Measurements from ENCODE around the gene PCOLCE2.

The PCOLCE2 gene

GRCh38 chr3:142888481-142889211 lies at the start of gene PCOLCE2:
TSS of gene PCOLCE2 (minus strand) at chr3:142889083. CDS start at chr3:142888896, 187 bp downstream.
- H3K27me3 Mint-ChIP-seq: peaks cover 14% of the 10 kb centered on the region
- H3K4me1 Mint-ChIP-seq: no peaks in the 10 kb centered on the region
- DNase-seq (ENCODE audit: low spot score in 2 of 2) (peak in 1 of 2 donors; percentile 16), ATAC-seq (ENCODE audit: low read depth) (peak; percentile 64)
- peak within 1 kb of the TSS; percentile 65 for H3K4me3 Mint-ChIP-seq
- H3K27ac Mint-ChIP-seq: no peak within 1 kb of the TSS
- H3K36me3 Mint-ChIP-seq: no peaks in the 10 kb centered on the region
- H3K9me3 Mint-ChIP-seq: no peaks in the 10 kb centered on the region

DNA sequence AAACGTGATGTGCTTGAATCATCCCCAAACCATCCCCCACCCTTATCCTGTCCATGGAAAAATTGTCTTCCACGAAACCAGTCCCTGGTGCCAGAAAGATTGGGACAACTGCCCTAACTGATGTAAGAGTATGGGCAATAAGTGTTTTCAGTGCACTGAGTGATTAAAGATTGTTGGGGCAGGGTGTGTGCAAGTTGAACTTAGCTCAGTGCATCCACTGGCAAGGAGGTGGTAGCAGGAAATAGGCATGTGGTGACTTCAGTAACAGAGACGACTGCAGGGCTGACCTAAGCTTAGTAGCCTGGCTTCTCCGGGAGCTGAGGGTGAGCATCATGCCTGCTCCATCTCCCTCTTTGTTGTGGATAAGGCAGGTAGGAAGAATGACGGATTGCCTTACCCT lies 47.1 kb upstream of the PCOLCE2 start:
- no peak overlapping the region for H3K4me3 Mint-ChIP-seq
- H3K36me3 Mint-ChIP-seq: no peaks in the 10 kb centered on the region
- no peak for ATAC-seq (ENCODE audit: low read depth)
- no peaks in the 10 kb centered on the region for H3K9me3 Mint-ChIP-seq
- H3K27ac Mint-ChIP-seq: no peak overlapping the region
- DNase-seq (ENCODE audit: low spot score in 2 of 2): no peak
- H3K4me1 Mint-ChIP-seq: no peaks in the 10 kb centered on the region
- peaks cover 2% of the 10 kb centered on the region for H3K27me3 Mint-ChIP-seq

GRCh38 chr3:142934887-142935269 lies 46.0 kb upstream of the PCOLCE2 start:
- no peaks in the 10 kb centered on the region for H3K9me3 Mint-ChIP-seq
- no peaks in the 10 kb centered on the region for H3K4me1 Mint-ChIP-seq
- H3K4me3 Mint-ChIP-seq: no peak overlapping the region
- peaks cover 2% of the 10 kb centered on the region for H3K27me3 Mint-ChIP-seq
- no peak overlapping the region for H3K27ac Mint-ChIP-seq
- DNase-seq (ENCODE audit: low spot score in 2 of 2): no peak
- H3K36me3 Mint-ChIP-seq: no peaks in the 10 kb centered on the region
- no peak for ATAC-seq (ENCODE audit: low read depth)

GRCh38 chr3:142934128-142934886 lies 45.4 kb upstream of the PCOLCE2 start:
- no peaks in the 10 kb centered on the region for H3K4me1 Mint-ChIP-seq
- DNase-seq (ENCODE audit: low spot score in 2 of 2) (no peak), ATAC-seq (ENCODE audit: low read depth) (no peak)
- H3K4me3 Mint-ChIP-seq: no peak overlapping the region
- peaks cover 2% of the 10 kb centered on the region for H3K27me3 Mint-ChIP-seq
- no peak overlapping the region for H3K27ac Mint-ChIP-seq
- H3K36me3 Mint-ChIP-seq: no peaks in the 10 kb centered on the region
- H3K9me3 Mint-ChIP-seq: no peaks in the 10 kb centered on the region

GRCh38 chr3:142931222-142931621 lies 42.3 kb upstream of the PCOLCE2 start:
- H3K4me3 Mint-ChIP-seq: no peak overlapping the region
- H3K36me3 Mint-ChIP-seq: no peaks in the 10 kb centered on the region
- H3K27ac Mint-ChIP-seq: no peak overlapping the region
- H3K27me3 Mint-ChIP-seq: no peaks in the 10 kb centered on the region
- no peaks in the 10 kb centered on the region for H3K9me3 Mint-ChIP-seq
- ATAC-seq (ENCODE audit: low read depth) (peak; percentile 90), DNase-seq (ENCODE audit: low spot score in 2 of 2) (peak in 1 of 2 donors; percentile 10)
- H3K4me1 Mint-ChIP-seq: no peaks in the 10 kb centered on the region

GRCh38 chr3:142930463-142930862 lies 41.6 kb upstream of the PCOLCE2 start:
- H3K36me3 Mint-ChIP-seq: no peaks in the 10 kb centered on the region
- no peak for ATAC-seq (ENCODE audit: low read depth)
- H3K27me3 Mint-ChIP-seq: peaks cover 2% of the 10 kb centered on the region
- H3K4me1 Mint-ChIP-seq: no peaks in the 10 kb centered on the region
- H3K9me3 Mint-ChIP-seq: no peaks in the 10 kb centered on the region
- H3K4me3 Mint-ChIP-seq: no peak overlapping the region
- DNase-seq (ENCODE audit: low spot score in 2 of 2): no peak
- H3K27ac Mint-ChIP-seq: no peak overlapping the region

DNA sequence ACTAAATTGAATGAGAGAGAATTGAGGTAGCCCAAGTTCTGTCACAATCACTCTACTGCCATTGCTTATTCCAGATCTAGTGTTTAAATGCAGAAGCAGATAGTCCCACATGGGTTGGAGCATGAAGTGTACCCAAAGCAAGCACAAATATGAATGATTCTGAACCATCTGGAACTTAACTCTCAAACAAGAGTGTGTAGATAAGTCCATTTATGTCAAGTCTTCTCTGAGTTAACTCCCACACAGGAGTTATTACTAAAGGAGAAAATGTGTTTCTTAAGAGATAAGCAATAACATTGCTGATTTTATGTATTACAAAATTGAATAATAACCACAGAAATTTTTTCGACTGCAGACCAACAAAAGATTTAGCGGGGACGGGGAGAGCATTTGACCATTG lies 41.0 kb upstream of the PCOLCE2 start:
- no peak overlapping the region for H3K27ac Mint-ChIP-seq
- no peak for ATAC-seq (ENCODE audit: low read depth)
- H3K4me3 Mint-ChIP-seq: no peak overlapping the region
- no peaks in the 10 kb centered on the region for H3K36me3 Mint-ChIP-seq
- no peaks in the 10 kb centered on the region for H3K4me1 Mint-ChIP-seq
- H3K9me3 Mint-ChIP-seq: no peaks in the 10 kb centered on the region
- peaks cover 2% of the 10 kb centered on the region for H3K27me3 Mint-ChIP-seq
- DNase-seq (ENCODE audit: low spot score in 2 of 2): no peak

GRCh38 chr3:142929109-142929508 lies 40.2 kb upstream of the PCOLCE2 start:
- peaks cover 2% of the 10 kb centered on the region for H3K9me3 Mint-ChIP-seq
- no peak overlapping the region for H3K27ac Mint-ChIP-seq
- H3K4me3 Mint-ChIP-seq: no peak overlapping the region
- ATAC-seq (ENCODE audit: low read depth) (peak; percentile 61), DNase-seq (ENCODE audit: low spot score in 2 of 2) (no peak)
- no peaks in the 10 kb centered on the region for H3K4me1 Mint-ChIP-seq
- H3K27me3 Mint-ChIP-seq: peaks cover 6% of the 10 kb centered on the region
- no peaks in the 10 kb centered on the region for H3K36me3 Mint-ChIP-seq

DNA sequence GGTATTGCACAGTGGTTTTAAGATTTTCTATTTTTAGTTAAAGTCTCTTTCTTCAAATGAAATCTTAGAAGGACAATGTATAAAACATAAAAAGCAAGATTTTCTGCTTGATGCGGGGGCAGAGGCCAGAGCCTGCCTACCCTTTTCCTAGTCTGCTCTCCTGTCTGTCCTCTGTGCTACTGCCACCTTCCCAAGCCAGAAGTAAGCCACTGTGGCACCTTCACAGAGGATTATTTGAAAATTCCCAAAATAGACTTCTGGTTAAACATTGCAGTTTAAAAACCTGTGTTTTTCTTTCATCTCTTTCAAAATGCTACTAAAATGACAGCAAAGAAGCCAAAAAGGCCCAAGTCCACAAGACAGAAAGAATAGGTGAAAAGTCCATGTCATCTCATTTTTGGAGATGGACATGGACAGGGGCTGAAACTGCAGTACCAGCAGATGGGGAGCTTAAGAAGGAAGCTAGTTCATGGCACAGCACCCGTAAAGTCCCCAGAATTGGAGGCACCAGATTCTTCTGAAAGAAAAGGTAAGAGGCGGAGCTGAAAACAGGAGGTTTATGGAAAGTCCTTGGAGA lies 37.6 kb upstream of the PCOLCE2 start:
- Mint-ChIP-seq H3K9me3 (peaks cover 2% of the 10 kb centered on the region), H3K27me3 (peaks cover 8% of the 10 kb centered on the region), H3K36me3 (no peaks in the 10 kb centered on the region), H3K4me1 (no peaks in the 10 kb centered on the region), H3K27ac (no peak overlapping the region), H3K4me3 (no peak overlapping the region)
- no peak for DNase-seq (ENCODE audit: low spot score in 2 of 2)
- no peak for ATAC-seq (ENCODE audit: low read depth)

DNA sequence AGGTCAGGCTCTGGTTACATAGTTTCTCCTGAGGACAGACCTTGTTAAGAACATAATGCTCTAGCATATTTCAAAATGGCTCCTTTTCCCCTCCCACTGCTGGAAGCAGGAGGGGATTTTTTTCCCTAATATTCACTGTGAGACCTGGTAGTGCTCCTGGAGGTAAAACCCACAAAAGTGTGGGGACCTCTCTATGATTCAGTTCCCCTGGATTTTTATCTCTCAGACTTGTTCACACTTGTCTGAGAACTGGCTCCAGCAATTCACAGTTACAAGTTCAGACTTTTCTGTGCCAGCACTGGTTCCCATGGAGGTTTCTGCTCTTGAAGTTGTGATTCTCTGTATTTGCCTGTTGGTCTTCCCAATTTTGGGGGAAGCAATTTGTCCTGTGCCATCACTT lies 36.3 kb upstream of the PCOLCE2 start:
- H3K27me3 Mint-ChIP-seq: peaks cover 8% of the 10 kb centered on the region
- no peaks in the 10 kb centered on the region for H3K36me3 Mint-ChIP-seq
- H3K4me3 Mint-ChIP-seq: no peak overlapping the region
- ATAC-seq (ENCODE audit: low read depth) (no peak), DNase-seq (ENCODE audit: low spot score in 2 of 2) (no peak)
- no peaks in the 10 kb centered on the region for H3K4me1 Mint-ChIP-seq
- H3K9me3 Mint-ChIP-seq: peaks cover 2% of the 10 kb centered on the region
- no peak overlapping the region for H3K27ac Mint-ChIP-seq

DNA sequence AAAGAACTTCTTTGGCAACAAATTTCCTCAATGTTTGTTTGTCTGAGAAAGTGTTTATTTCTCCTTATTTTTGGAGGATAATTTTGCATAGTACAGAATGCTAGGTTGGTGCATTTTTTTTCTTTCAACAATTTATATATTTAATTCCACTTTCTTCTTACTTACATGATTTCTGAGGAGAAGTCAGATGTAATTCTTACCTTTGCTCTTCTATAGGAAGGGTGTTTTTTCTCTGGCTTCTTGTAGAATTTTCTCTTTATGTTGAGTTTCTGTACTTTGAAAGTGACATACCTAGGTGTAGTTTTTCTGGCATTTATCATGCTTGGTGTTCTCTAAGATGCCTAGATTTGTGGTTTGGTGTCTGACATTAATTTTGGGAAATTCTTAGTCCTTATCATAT lies 34.8 kb upstream of the PCOLCE2 start:
- no peak overlapping the region for H3K27ac Mint-ChIP-seq
- no peaks in the 10 kb centered on the region for H3K36me3 Mint-ChIP-seq
- no peak overlapping the region for H3K4me3 Mint-ChIP-seq
- peaks cover 2% of the 10 kb centered on the region for H3K9me3 Mint-ChIP-seq
- peaks cover 8% of the 10 kb centered on the region for H3K27me3 Mint-ChIP-seq
- no peak for ATAC-seq (ENCODE audit: low read depth)
- DNase-seq (ENCODE audit: low spot score in 2 of 2): no peak
- no peaks in the 10 kb centered on the region for H3K4me1 Mint-ChIP-seq

DNA sequence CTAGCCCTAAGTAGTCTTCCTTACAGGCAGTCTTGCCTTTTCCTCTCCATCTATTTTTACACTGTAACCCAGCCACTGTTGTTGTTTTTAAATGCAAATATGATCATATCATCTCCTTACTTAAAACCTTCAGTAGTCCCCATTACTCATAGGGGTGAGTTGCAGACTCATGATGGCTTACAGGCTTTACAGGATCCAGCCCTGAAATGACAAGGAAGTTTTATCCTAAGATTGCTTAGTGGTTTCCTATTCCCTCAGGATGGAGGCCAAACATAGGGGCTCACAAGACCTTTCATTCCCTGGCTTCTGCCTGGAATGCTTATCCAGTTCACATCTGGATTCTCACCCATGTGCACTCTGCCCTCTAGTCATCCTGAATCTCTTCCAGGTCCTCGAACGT lies 27.7 kb upstream of the PCOLCE2 start:
- Mint-ChIP-seq H3K36me3 (no peaks in the 10 kb centered on the region), H3K27ac (no peak overlapping the region), H3K9me3 (no peaks in the 10 kb centered on the region)

DNA sequence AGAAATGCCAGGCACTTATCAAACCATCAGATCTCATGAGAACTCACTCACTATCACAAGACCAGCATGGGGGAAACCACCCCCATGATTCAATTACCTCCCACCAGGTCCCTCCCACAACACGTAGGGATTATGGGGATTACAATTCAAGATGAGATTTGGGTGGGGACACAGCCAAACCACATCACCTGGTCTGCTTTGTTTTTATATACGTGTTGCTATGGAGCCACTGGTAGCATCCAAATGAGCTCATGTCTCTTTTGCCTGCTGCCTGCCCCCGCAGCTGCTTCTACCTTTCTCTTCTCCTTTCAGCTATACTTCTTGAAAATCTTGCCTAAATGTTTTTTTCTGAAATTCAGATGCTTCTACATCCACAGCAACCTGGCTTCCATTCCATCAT lies 26.8 kb upstream of the PCOLCE2 start:
- ATAC-seq (ENCODE audit: low read depth): peak; percentile 35
- H3K9me3 Mint-ChIP-seq: no peaks in the 10 kb centered on the region
- H3K27me3 Mint-ChIP-seq: peaks cover 7% of the 10 kb centered on the region
- H3K4me3 Mint-ChIP-seq: no peak overlapping the region
- H3K36me3 Mint-ChIP-seq: no peaks in the 10 kb centered on the region
- H3K27ac Mint-ChIP-seq: no peak overlapping the region
- DNase-seq (ENCODE audit: low spot score in 2 of 2): no peak
- no peaks in the 10 kb centered on the region for H3K4me1 Mint-ChIP-seq

More for the DNA sequence above, 27.7 kb upstream of the PCOLCE2 start:
- DNase-seq (ENCODE audit: low spot score in 2 of 2) (no peak), ATAC-seq (ENCODE audit: low read depth) (no peak)
- no peak overlapping the region for H3K4me3 Mint-ChIP-seq
- peaks cover 5% of the 10 kb centered on the region for H3K27me3 Mint-ChIP-seq
- H3K4me1 Mint-ChIP-seq: no peaks in the 10 kb centered on the region

DNA sequence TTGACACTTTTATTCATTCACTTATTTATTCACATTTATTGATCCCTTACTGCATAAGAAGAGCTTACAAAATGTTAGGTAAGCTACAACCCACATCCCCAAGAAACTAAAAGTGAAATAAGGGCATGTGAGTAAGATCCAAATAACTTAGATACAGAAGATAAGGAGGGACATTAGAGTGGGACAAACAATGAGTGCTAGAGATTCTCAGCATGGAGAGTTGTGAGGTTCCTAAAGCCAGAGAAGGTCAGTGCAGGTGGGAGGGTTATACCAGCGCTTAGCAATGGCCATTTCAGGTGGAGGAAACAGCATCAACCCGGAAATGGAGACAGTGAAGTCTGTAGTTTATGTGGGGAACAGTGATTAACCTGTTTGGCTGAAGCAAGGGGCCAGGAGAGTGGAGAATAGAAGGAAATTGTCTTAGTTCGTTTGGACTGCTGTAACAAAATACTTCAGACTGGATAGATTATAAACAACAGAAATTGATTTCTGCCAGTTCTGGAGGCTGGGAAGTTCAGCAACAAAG lies 25.5 kb upstream of the PCOLCE2 start:
- DNase-seq (ENCODE audit: low spot score in 2 of 2) (no peak), ATAC-seq (ENCODE audit: low read depth) (no peak)
- no peaks in the 10 kb centered on the region for H3K36me3 Mint-ChIP-seq
- H3K4me1 Mint-ChIP-seq: no peaks in the 10 kb centered on the region
- H3K27me3 Mint-ChIP-seq: peaks cover 8% of the 10 kb centered on the region
- H3K27ac Mint-ChIP-seq: no peak overlapping the region
- no peak overlapping the region for H3K4me3 Mint-ChIP-seq
- no peaks in the 10 kb centered on the region for H3K9me3 Mint-ChIP-seq

Data from memory B cell (primary cell).